GF-D8 (cell line): ENCODE results near the gene HMX2.

ENCODE experiments used
- DNase-seq: peaks from one replicate; lab custom pipeline; 2025; lab: John Stamatoyannopoulos, UW

Gene HMX2, protein sequence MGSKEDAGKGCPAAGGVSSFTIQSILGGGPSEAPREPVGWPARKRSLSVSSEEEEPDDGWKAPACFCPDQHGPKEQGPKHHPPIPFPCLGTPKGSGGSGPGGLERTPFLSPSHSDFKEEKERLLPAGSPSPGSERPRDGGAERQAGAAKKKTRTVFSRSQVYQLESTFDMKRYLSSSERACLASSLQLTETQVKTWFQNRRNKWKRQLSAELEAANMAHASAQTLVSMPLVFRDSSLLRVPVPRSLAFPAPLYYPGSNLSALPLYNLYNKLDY

DNA sequence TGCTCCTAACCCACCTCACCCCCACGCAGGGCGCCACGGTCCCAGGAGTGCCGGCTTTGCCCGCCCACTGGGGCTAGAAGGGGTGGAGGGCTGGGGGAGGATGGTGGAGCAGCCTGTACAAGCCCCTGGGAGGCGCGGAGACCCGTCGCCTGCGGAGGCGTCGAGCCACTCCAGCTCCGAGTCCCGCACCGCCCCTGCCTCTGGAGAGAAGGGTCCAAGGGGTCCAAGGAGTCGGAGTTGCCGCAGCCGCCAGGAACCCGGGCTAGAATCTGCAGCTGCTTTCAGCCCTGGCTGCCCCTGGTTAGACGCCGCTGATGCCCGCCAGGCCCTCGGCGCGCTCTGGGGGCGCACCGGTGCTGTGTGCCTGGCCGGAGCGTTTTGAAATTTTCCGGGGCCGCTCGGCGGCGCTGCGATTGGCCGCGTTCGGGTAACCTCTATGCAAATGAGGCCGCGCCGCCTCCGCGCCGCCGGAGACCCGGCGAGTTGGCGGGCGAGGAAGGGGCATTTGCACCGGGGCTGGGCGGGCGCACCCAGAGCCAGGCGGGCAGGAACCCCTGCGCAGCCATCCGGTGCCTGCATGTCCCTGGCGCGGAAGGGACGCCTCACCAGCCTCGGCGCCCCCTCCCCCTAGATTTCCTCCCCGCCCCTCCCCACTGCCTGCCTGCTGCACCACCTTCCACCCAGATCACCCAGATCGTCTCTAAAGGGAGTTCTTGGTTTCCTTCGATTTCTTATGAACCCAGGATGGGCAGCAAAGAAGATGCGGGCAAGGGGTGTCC lies at the start of gene HMX2:
Gene HMX2, plus strand, starts transcription at position 502 of the 779 bp plus-strand sequence. Its CDS starts 243 bp downstream, at position 745.
- no peak for DNase-seq

DNA sequence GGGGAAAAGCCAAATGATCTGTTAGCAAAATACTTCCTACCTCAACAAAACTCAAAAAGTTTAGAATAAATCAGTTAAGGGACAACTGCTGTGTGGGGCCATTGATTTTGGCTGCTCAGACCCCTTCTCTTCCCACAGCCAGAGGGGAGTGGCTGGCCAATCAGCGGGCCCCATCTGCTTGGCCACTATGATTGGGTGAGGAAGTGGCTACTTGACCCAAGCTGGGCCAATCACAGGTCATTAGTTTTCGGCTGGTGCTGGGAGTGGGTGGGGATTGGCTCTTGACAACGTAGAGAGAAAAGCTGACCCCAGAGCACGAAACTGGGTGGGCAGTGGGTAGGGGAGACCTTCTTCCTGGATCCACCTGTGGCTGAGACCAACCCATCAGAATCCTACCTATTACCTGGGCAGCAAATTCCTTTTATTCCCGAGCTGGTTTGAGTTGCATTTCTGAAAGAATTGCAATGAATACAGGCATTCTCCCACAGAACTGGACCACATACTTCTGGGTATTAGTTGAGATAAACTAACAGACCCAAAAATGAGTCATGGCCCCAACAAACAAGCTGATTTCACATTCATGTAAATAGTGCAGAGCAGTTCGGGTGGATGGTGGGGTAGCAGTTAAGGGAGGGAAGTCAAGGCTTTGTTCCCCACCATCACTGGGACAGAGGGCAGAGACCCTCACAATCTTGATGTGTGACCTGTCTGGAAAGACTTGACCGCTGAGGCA lies 47.7 kb upstream of the HMX2 start:
- no peak for DNase-seq

DNA sequence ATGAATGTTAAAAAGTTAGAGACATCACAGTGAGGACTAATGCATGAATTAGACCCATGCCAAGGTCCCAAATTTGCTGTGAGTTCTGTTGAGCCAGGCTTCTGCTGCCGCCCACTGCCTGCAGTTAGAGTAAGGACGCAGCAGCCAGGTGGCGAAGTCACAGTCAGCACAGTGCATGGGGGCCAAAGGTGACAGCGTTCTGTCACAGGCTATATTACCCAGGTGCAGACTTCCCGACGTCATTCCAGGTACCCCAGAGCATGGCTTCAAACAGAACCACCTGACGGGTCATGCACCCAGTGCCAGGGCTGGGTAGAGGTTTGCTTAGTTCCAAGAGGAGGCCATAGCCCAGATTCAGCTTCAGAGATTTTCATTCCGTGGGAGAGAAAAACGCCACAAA lies 46.1 kb upstream of the HMX2 start:
- no peak for DNase-seq

DNA sequence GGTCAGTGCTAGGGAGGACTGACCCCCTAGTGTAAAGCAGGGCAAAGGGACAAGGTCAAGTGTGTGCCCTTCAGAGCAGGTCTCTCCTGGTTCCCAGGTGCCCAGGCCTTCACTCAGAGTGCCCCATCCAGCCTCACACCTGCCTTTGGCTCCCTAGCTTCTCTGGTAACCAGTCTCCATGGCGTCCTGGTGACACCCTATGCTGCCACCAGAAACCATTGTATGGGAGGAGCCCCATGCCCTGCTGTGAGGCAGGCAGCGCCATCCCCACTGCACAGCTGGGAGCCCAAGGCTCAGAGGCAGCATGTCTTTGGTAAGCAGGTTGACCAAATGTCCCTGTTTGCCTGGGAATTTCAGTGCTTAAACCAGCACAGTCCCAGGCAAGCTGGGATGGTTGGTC lies 45.3 kb upstream of the HMX2 start:
- DNase-seq = no peak

DNA sequence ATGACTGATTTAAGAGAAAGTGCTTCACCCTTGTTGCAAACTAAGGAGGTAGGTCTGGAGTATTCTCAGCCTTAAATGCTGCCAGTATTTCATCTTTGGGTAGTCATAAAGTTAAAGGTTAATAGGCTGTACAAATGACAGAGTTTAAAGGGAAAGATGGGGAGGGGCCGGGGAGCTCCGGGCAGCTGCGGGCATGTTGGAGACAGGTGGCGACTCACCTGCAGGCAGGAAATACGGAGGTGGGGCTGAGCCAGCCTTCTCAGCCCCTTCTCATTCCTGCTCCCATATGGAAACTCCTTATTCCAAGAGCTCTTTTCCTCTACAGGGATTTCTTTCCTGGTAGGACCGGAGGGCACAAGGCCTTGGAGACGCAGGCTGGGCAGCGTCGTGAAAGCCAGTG lies 44.0 kb upstream of the HMX2 start:
- DNase-seq = no peak

DNA sequence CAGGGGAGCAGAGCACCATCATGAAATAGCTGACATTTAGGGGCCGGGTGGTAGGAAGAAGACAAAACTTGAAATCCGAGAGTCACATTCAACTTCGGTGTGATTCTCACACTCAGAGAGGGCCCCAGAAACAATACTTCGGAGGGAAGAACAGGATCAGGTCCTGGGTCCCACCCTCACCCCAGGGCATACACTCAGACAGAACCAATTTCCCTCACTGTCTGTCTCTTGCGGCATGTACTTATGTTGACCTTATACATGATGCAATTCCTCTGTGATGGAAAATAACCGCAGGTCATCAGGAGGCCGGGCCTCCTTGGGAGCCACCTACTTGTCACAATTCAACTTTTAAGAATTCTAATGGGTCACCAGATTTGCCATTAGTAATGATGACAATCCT lies 38.5 kb upstream of the HMX2 start:
- DNase-seq = no peak

DNA sequence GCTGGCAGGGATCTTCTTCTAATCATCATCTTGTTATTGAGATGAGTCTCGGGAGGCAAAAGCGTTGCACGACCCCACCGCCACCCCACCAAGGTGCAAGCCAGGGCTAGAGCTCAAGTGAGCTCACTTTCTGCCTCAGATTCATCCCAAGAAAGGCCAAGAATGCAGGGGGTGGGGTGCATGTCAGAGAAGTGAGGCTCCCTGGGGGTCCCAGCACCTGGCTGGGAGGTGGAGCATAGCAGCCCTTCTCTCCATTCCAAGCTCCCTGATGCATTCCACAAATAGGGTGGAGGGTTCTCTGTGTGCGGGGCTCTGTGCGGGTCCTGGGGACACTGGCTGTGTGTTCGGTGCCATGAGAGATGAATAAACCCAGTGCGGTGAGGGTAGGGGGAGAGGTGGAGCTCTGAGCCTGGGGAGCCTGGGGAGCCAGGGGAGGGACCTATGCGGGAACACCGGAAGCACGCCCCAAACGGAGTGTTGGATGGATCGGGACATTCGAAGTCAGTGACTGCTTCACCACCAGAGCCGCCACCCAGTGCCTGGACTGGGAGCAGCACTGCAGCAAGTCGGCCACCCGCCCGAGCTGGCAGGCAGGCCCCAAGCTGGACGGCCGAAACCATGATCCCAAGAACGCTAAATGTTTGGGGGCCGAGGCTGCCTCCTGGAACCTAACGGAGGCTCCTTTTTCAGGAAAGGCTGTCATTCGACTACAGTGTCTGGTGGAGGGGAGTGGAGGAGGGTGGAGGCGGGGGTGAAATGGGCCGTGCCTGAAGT lies 30.1 kb upstream of the HMX2 start:
- no peak for DNase-seq

DNA sequence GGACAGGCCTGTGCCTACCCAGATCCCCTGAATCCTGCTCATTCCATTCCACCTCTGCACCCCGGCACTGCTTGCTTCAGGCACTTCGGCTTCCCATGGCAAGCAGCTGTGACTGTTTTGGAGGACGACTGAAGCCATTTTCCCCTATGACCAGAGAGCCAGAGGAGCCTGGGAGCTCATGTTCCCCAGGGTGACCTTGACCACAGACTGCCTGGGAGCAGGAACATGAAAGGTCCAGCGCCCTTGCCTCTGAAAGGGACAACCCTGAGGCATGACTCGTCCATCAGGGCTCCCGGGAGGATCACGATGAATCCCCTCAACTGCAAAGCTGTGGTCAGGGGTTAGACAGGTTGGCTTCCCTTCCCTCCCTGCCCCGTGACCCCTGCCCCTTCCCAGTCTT lies 28.9 kb upstream of the HMX2 start:
- no peak for DNase-seq

DNA sequence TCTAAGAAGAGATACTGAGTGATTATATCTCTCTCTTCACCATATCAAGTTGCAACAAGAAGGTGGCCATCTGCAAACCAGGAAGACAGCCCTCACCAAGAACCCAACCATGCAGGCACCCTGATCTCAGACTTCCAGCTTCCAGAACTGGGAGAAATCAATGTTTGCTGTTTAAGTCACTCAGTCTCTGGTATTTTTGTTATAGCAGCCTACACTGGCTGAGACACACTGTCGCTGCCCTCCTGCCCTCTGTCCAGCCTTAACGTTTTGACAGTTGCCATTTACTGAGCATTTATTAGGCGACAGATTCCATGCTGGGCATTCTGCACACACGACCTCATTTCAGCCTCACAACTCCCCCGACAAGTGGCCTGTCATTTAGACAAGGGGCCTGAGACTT lies 21.7 kb upstream of the HMX2 start:
- DNase-seq = no peak

DNA sequence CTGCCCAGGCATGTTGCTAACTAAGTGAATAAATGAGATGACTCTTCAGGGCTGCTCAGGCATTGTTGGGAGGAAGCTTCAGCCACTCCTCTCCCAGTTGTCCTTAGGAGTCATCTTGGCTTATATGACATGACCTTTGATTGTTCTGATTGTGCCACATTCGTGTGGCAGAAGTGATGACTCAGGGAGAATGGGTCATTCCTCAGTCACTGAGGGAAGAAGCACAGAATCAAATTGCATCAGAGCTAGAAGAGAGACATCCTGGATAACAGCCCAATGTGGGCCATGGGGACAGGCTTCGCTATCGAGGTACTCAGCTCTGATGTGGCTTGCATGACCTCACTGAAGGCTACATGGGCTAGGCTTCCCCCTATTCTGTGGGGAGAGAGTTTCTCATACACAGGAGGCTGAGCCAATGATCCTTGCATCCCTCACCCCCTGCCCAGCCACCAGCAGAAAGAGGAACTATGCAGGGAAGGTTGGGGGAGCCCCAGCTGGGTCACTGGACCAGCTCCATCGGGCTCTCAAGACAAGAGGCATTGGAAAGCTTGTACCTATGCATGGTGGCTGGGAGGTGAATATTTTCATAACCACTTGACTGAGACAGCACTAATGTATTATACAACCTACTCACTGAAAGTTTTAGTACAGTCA lies 18.2 kb upstream of the HMX2 start:
- DNase-seq = no peak

DNA sequence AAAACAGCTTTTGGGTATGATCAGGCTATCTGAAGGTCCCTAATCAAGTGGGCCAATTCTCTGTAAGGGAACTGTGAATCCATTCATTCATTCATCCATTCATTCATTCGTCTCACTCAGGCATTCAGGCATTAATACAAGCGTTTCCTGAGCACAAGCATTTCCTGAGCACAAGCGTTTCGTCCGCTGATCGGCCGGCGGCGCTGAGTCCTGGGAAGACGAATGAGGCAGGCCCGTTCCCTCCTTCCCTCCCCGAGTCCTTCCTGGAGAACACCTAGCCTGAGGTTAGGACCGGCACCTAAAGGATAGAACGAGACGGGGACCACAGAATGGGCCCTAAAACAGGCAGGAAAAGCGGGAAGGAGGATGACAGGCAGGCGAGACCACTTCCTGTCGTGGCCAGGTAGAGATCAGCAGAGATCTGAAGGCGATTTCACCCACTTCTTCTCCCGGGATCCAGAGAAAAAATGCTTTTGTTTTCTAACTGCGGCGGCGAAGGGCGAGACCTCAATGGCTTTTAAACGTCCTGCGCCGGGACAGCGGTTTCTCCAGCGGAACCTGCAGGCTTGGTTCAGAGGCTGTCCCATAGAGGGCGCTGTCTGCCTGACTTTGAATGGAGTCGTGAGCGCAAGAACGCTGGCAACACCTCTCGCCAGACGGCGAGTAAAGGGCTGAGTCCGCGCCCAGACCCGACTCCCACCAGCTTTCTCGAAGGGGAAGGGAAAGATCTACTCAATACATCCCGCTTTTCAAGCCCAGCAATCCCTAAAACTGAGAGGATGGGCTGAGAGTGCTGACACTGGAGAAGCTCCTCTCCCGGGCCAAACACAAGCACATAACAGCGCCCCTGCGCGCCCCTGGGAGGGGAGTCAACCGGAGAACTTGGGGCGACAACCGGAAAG lies 15.1 kb upstream of the HMX2 start:
- peak; percentile 57 for DNase-seq

DNA sequence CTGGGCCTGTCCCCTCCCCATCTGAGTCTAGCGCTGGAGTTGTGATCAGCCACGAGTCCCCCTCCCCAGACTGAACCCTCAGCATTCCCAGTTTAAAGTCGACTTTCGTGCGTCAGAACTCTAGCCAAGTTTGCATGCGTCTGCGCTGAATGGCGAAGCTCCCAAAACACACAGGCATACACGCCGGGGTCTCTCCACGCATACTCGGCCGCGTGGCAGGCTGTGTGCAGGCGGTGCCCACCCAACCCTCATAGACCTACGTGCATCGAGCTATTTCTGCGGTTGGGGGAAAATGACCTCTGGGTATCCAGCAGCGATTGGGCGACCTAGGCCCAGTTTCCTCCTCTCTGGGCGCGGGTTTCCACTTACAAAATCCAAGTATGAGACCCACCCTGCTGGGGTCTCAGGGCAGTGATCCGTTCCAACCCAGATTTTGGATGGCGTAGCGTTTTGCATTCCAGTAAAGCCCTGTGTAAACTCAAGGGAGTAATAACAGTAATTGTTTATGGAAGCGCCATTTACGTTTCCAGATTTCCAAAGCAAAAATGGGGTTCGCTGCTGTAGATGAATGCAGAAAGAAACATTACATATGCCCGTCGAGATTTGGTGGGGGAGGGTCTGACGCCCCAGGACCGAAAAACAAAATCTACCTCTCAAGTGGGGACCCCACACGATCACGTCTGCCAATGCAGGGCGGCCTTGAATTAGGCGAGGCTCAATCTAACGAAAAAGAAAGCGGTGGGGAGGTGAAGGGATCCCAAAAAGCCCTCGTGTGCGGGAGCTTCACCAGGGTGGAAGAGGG lies 14.2 kb upstream of the HMX2 start:
- no peak for DNase-seq

DNA sequence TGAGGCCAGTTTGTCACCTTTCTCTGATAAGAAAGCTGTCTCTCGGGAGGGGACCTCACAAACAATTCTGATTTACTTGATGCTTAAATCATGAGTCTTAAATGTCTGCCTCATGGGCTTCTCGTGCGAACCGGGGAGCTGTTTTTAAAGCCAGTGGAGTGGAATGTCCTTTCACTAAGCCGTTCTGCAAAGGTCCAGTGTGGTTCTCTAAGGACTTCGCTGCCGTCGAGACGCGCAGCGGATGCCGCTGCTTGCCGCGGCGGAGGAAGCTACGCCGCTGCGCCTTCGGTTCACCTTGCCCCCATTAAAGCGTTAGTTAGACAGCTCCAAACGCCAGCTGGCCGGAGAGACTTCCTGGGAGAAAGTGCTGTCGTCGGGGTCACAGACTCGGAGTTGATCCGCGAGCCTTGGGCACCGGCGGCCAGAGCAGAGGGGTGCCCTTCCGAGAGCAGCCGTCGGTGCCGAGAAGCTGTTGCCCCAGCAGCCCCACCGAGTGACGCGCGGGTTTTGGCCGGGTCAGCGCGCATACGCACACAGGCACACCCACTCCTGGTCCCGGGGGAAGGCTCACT lies 13.5 kb upstream of the HMX2 start:
- no peak for DNase-seq

DNA sequence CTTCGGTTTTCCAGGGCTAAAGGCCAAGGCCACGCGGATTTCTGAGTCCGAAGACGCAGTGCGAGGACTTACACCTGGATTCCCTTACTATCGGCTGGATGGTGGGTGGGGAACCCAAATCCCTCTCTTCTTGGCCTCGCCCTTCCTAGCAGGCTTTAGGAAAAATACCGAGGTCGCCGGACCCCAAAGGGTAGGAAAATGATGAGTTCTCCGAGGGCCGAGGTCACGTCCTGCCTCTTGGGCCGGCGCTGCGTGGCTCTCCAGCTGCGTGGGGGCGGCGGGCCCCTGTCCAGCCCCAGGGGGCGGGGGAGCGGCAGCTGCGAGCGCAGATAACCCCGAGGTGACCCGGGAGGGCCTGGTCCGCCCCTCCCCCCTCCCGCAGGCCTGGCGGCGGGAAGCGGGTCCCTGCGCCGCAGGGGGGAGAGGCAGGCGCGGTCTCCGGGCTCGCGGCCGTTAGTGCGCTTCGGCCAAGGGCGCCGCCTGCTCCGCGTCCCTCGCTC lies 13.0 kb upstream of the HMX2 start:
- DNase-seq = peak; percentile 48

DNA sequence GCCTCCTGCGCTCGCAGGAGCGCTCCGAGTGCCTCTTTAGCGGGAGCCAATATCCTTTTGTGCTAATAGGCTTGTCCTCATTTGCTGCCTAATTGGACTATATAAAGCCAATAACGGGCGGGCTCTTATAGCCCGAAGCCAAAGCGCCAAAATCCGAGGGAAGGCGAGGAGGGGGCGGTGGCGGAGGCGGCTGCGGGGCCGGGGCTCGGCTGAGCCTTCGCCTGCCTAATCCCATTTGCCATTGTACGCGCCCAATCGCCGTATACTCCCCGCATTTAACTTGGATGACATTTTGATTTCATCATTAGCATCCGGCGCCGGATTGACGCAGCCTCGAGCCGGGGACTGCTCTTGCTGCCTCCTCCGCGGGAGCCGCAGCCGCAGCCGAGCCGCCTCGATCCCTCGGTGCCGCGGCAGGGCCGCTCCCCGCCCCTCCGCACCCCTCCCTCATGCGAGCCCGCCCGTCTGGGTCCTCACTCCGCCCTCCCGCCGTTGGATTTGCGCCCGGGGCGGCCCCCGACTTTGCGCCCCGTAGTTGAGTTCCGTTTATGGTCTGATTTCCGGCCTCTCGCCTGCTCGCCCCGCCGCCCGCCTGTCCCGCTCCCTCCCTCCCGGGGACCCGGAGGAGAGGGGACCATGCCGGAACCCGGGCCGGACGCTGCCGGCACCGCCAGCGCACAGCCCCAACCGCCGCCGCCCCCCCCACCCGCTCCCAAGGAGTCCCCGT lies 12.4 kb upstream of the HMX2 start, which contains the start of gene HMX3:
Gene HMX3, plus strand, starts transcription at position 556 of the 727 bp plus-strand sequence. Its CDS starts 81 bp downstream, at position 637.
- peak; percentile 66 for DNase-seq

DNA sequence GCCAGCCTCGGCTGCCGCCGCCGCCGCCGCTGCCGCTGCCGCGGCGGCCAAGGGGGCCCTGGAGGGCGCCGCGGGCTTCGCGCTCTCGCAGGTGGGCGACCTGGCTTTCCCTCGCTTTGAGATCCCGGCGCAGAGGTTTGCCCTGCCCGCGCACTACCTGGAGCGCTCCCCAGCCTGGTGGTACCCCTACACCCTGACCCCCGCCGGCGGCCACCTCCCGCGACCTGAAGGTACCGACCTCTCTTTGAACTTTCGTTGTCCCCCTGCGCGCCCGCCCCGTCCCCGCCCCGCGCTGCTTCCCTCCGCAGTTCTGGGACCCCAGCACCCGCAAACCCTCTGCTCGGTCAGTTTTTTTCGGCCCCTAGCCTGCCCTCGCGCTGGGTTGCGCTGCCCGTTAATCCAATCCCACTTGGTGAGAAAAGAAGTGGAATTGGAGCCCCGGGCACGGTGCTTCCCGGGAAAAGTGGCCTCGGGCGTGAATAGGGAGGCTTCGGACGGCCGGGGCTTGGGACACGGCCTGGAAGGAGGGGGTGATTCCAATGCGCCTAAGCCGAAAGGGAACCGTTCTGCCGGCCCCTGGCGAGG lies 11.6 kb upstream of the HMX2 start:
- DNase-seq = no peak

DNA sequence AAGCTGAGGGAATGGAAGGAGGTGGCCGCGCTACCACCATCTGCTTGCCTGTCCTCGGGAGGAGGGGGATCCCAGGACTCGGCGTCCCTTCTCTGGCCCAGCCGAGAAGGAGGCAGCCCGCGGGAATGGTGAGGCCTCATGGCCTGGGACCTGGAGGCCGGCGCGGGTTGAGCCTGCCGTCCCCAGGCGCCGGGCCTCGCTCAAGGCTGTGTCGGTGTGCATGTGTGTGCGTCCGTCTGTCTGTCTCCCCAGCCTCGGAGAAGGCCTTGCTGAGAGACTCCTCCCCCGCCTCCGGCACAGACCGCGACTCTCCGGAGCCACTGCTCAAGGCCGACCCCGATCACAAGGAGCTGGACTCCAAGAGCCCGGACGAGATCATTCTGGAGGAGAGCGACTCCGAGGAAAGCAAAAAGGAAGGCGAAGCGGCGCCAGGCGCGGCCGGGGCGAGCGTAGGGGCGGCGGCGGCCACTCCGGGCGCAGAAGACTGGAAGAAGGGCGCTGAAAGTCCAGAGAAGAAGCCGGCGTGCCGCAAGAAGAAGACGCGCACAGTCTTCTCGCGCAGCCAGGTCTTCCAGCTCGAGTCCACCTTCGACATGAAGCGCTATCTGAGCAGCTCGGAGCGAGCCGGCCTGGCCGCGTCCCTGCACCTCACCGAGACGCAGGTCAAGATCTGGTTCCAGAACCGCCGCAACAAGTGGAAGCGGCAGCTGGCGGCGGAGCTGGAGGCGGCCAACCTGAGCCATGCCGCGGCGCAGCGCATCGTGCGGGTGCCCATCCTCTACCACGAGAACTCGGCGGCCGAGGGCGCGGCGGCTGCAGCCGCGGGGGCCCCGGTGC lies 10.9 kb upstream of the HMX2 start:
- peak; percentile 46 for DNase-seq
